ENCODE data around the gene SULT1A3.
"Not testable (repeated sequence)": the region's sequence is repeated elsewhere in the genome, so short reads cannot be mapped to it uniquely, and the experiment has no call there.

SULT1A3 gene

DNA sequence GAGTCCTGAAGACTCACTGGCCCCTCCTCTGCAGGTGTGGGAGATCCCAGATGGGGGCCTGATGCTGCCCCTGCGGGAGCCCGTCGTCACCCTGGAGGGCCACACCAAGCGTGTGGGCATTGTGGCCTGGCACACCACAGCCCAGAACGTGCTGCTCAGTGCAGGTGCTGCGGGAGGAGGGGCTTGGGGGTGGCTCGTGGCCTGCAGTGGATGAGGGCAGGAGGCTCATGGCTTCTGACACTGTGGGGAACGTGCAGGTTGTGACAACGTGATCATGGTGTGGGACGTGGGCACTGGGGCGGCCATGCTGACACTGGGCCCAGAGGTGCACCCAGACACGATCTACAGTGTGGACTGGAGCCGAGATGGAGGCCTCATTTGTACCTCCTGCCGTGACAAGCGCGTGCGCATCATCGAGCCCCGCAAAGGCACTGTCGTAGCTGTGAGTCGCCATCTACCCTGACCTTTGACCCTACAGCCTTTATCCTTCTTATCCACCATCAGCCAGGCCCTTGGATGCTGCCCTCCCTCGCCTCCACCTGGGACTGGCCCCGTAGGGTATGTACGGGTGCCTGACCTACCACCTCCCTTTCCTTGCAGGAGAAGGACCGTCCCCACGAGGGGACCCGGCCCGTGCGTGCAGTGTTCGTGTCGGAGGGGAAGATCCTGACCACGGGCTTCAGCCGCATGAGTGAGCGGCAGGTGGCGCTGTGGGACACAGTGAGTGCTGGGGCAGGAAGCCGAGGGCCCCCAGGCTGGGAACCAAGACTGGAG is 12.1 kb upstream of the SULT1A3 start:
- peak; percentile 74 for DNase-seq (ENCODE audit: low spot score)

GRCh38 chr16:30187556-30187865 is 11.5 kb upstream of the SULT1A3 start:
- DNase-seq (ENCODE audit: low spot score) = no peak

DNA sequence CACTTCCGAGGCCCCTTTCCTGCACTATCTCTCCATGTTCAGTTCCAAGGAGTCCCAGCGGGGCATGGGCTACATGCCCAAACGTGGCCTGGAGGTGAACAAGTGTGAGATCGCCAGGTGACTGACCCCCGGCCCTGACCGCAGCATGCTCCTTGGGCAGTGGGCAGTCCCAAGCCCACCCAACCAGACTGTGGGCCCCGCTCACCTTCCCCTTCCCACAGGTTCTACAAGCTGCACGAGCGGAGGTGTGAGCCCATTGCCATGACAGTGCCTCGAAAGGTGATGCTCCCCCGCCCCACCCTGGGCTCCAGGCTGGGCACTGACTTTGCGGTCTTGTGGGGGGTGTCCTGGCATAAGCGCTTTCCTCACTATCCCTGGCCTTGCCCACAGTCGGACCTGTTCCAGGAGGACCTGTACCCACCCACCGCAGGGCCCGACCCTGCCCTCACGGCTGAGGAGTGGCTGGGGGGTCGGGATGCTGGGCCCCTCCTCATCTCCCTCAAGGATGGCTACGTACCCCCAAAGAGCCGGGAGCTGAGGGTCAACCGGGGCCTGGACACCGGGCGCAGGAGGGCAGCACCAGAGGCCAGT is 11.0 kb upstream of the SULT1A3 start:
- DNase-seq (ENCODE audit: low spot score) = no peak

- not testable (repeated sequence) for DNase-seq (ENCODE audit: low spot score)
These were observed 7.9 kb upstream of the SULT1A3 start for GRCh38 chr16:30191158-30191557.

DNA sequence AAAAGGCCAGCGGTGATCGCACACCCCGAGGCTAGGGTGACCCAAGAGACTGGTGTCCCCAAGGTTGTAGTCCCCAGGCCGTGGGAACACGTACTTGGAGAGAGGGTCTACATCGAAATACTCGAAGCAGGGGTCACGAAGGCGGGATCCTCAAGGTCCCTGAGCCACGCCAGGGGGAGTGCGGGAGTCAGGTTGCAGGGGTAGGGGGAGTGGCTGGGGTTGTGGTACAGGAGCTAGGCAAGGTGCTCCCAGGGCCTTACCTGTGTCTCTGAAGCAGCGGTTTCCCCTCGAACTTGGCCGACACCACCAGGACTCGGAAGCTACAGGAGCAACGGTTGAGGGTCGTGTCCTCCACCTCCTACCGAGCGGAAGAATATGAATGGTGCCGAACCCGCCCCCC is 6.0 kb upstream of the SULT1A3 start:
- DNase-seq (ENCODE audit: low spot score) = not testable (repeated sequence)

DNA sequence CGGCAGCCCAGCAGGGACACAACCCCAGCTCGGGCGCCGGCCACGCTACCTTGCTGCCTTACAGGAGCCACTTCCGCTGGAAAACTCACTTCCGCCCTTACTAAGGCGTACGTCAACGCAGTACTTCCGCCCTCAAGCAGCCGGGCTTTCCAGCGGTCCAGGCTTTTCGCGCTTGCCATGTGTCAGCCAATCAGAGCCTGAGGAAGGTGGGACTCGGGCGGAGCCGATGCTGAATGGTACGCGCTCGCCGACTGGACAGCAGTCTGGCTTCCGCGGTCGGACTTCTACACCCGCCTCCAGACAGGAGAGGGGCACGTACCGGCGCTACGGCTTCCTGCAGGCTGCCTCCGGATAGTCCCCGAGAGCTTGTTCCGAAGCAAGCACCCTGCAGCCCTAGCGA is 5.4 kb upstream of the SULT1A3 start, which contains the start of the genes BOLA2B and SLX1A:
Gene BOLA2B, minus strand, starts transcription at position 52 of the 400 bp plus-strand sequence. CDS start 71 bp downstream, outside the sequence.
Gene SLX1A, plus strand, starts transcription at position 261 of the 400 bp plus-strand sequence. CDS start 210 bp downstream, outside the sequence.
- not testable (repeated sequence) for DNase-seq (ENCODE audit: low spot score)

DNA sequence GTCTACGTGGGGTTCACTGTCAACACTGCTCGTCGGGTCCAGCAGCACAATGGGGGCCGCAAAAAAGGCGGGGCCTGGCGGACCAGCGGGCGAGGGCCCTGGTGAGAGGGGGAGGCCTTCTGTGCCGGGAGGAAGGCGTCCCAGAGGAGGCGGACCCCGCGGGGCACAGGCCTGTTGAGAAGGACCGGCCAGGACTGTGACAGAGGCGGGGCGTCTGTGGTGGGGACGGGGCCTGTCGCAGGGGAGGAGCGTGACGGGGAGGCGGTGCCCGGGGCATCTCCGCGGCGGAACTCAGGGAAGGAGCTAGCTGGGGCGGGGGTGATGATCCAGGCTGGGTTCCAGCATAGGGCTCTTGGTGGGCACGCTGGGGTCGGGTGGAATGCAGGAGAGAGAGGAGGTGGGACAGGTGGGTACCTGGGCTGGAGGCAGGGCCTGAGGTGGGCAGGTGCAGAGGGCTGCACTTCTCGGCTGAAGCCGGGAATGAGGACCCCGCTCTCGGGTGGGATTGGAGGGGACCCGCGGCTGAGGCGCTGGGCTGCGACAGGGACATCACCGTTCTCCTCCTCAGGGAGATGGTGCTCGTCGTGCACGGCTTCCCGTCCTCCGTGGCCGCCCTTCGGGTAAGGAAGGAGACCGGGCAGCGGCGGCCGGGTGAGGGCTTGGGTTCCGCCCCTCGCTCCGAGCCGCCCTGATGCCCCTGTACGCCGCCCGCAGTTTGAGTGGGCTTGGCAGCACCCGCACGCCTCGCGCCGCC is 4.7 kb upstream of the SULT1A3 start:
- not testable (repeated sequence) for DNase-seq (ENCODE audit: low spot score)

DNA sequence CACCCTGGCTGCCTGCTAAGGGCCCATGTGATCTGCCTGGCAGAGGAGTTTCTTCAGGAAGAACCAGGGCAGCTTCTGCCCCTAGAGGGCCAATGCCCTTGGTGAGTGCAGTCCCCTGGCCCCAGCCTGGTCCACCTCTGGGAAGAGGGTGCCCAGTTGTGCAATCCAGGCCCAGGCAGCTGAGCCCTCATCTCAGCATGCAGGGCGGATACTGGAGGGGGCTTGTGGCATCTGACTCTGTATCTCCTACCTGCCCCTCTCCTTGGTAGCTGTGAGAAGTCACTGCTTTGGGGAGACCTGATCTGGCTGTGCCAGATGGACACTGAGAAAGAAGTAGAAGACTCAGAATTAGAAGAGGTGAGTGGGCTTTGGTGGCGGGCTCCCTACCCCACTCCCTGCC is 2.1 kb upstream of the SULT1A3 start:
- not testable (repeated sequence) for DNase-seq (ENCODE audit: low spot score)

GRCh38 chr16:30199608-30200343 is 721 bp downstream of the SULT1A3 start:
- DNase-seq (ENCODE audit: low spot score) = not testable (repeated sequence)

GRCh38 chr16:30205541-30206236 is 6.6 kb downstream of the SULT1A3 start:
- not testable (repeated sequence) for DNase-seq (ENCODE audit: low spot score)

GRCh38 chr16:30206252-30206651 is 7.2 kb downstream of the SULT1A3 start:
- not testable (repeated sequence) for DNase-seq (ENCODE audit: low spot score)

GRCh38 chr16:30207063-30207704 is 8.1 kb downstream of the SULT1A3 start:
- not testable (repeated sequence) for DNase-seq (ENCODE audit: low spot score)

DNA sequence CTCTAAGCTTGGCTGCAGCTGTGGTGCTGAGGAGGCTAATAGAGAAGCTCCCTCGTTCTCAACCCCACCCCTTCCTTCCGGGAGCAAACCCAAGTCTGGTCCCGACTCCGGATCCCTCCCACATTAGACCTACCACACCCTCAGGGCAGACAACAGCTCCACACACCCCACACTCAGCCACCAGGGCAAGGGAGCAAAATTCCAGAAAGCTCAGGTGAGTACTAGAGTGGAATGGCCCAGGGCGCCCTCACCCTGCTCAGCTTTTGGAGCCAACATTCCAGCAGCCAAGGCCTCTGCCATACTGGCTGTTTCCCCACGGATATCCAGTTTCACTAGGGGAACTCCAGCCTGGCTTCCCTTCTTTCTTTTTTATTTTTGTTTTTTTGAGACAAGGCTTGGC is 10.0 kb downstream of the SULT1A3 start:
- not testable (repeated sequence) for DNase-seq (ENCODE audit: low spot score)

DNA sequence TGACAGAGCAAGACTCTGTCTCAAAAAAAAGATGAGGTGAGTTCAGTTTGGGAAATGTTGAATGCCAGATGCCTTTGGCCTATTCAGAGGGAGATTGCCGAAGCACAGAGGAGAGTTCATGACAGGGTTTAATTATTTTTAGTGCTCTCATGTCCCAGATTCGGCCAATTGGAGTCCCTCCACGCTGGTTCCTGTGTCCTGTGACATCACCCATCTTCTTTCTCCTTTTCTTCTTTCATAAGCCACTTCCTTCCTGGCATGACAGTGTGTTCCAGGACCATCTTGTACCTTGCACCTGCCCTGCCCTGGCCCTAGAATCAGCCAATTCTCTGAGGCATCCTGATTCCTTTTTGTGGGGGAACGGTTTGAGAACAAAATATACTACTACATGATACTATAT is 12.4 kb downstream of the SULT1A3 start:
- not testable (repeated sequence) for DNase-seq (ENCODE audit: low spot score)

DNA sequence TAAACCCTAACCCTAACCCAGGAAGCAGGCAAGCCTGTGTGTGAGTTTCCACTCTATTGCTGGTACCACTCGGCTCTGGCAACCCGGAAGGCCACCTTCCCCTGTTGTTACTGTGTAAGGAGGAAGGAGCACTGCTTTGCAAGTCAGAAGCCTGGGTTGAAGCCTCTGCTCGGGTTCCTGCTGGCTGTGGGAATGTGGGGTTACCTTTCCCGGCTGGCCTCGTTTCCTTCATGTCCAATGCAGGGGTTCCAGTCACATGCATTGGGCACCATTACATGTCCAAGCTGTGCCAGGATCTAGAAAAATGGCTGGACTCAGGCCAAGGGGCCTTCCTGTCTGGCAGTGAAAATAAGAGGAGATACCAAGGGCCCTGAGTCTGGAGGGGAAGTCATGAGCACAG is 18.0 kb downstream of the SULT1A3 start:
- DNase-seq (ENCODE audit: low spot score) = not testable (repeated sequence)

- DNase-seq (ENCODE audit: low spot score) = not testable (repeated sequence)
These were observed 49.3 kb downstream of the SULT1A3 start, which contains the start of gene NPIPB13 for GRCh38 chr16:30248379-30248778. Gene NPIPB13 (minus strand): TSS chr16:30248479. CDS start chr16:30245573, 2,906 bp downstream.

Data from hematopoietic multipotent progenitor cell treated with erythropoietin and hydrocortisone succinate and interleukin-3 and kit ligand, for 15 days (in vitro differentiated cells).